ENCODE data around the gene SCN11A. TPM values are rescaled to one million over a fixed set of nuclear protein-coding genes. Genes with fewer than 3 reads are reported as not detected.
"Not testable (repeated sequence)": the region's sequence is repeated elsewhere in the genome, so short reads cannot be mapped to it uniquely, and the experiment has no call there.

The SCN11A gene
- total RNA-seq, 1 donor from 2014 or later, result 0.09 TPM

- DNase-seq (ENCODE audit: low spot score), result no peak
Observed at GRCh38 chr3:39065197-39065596, 13.5 kb upstream of the SCN11A start.

GRCh38 chr3:39064646-39065045 is 12.9 kb upstream of the SCN11A start:
- DNase-seq (ENCODE audit: low spot score), result no peak

GRCh38 chr3:39063143-39063542 is 11.4 kb upstream of the SCN11A start:
- DNase-seq (ENCODE audit: low spot score), result no peak

GRCh38 chr3:39062180-39062579 is 10.4 kb upstream of the SCN11A start:
- peak; percentile 48 for DNase-seq (ENCODE audit: low spot score)

- DNase-seq (ENCODE audit: low spot score), result not testable (repeated sequence)
Observed at GRCh38 chr3:39061228-39061627, 9.5 kb upstream of the SCN11A start.

- DNase-seq (ENCODE audit: low spot score), result no peak
Observed at GRCh38 chr3:39056151-39056550, 4.4 kb upstream of the SCN11A start.

- no peak for DNase-seq (ENCODE audit: low spot score)
Observed at GRCh38 chr3:39053696-39054095, 2.0 kb upstream of the SCN11A start.

- no peak for DNase-seq (ENCODE audit: low spot score)
Observed at GRCh38 chr3:39052583-39052982, 839 bp upstream of the SCN11A start.

GRCh38 chr3:39050029-39050428 is 1.7 kb downstream of the SCN11A start:
- no peak for DNase-seq (ENCODE audit: low spot score)

GRCh38 chr3:39038165-39038564 is 13.6 kb downstream of the SCN11A start:
- DNase-seq (ENCODE audit: low spot score), result no peak

GRCh38 chr3:39029556-39029955 is 22.2 kb downstream of the SCN11A start:
- no peak for DNase-seq (ENCODE audit: low spot score)

- DNase-seq (ENCODE audit: low spot score), result no peak
Observed at GRCh38 chr3:39028546-39028945, 23.2 kb downstream of the SCN11A start.

- no peak for DNase-seq (ENCODE audit: low spot score)
Observed at GRCh38 chr3:39025222-39025970, 26.3 kb downstream of the SCN11A start.

- DNase-seq (ENCODE audit: low spot score), result no peak
Observed at GRCh38 chr3:39024497-39024896, 27.2 kb downstream of the SCN11A start.

GRCh38 chr3:39022286-39022630 is 29.5 kb downstream of the SCN11A start:
- no peak for DNase-seq (ENCODE audit: low spot score)

- no peak for DNase-seq (ENCODE audit: low spot score)
Observed at GRCh38 chr3:39021465-39022285, 30.1 kb downstream of the SCN11A start.

- no peak for DNase-seq (ENCODE audit: low spot score)
Observed at GRCh38 chr3:39021029-39021428, 30.7 kb downstream of the SCN11A start.

GRCh38 chr3:39019299-39019698 is 32.4 kb downstream of the SCN11A start:
- DNase-seq (ENCODE audit: low spot score), result peak; percentile 33

GRCh38 chr3:39015418-39015817 is 36.3 kb downstream of the SCN11A start:
- DNase-seq (ENCODE audit: low spot score), result no peak

GRCh38 chr3:39013921-39014509 is 37.7 kb downstream of the SCN11A start:
- DNase-seq (ENCODE audit: low spot score), result no peak

- no peak for DNase-seq (ENCODE audit: low spot score)
Observed at GRCh38 chr3:39013289-39013688, 38.5 kb downstream of the SCN11A start.

- DNase-seq (ENCODE audit: low spot score), result no peak
Observed at GRCh38 chr3:39011191-39011736, 40.5 kb downstream of the SCN11A start.

GRCh38 chr3:39005295-39005694 is 46.4 kb downstream of the SCN11A start:
- no peak for DNase-seq (ENCODE audit: low spot score)
